Fibroblast of villous mesenchyme (primary cell): ENCODE measurements around the gene PISD. TPM values are rescaled to one million over a fixed set of nuclear protein-coding genes. Genes with fewer than 3 reads are reported as not detected.
A peak's percentile ranks its signal among the peaks of the same experiment; 100 is the strongest.
"Not testable (repeated sequence)": the region's sequence is repeated elsewhere in the genome, so short reads cannot be mapped to it uniquely, and the experiment has no call there.

Experiments
- DNase-seq: peaks from one replicate; pipeline ENCODE4 v3.0.0-alpha.2; 2010; ENCODE audit warnings: low read depth
- H3K4me3 ChIP-seq: 2 replicates; pipeline ENCODE4 v1.5.1; 2011; ENCODE audit warnings: low read depth, mild to moderate bottlenecking, low read length
- total RNA-seq: library from RNA; depleted of rRNA; stranded (reverse); fragments of >200 nt; gene quantifications from 2 replicates; pipeline ENCODE4 v1.2.3, GENCODE V29; 2012
- TF ChIP-seq, protein P1 (sequence below): IDR thresholded peaks from 2 replicates; pipeline ENCODE4 v1.5.1; 2012; ENCODE audit warnings: low read depth, mild to moderate bottlenecking, low read length; ENCODE audit not compliant: insufficient read depth

Gene PISD
- total RNA-seq, 1 donor: 56.6 TPM

DNA sequence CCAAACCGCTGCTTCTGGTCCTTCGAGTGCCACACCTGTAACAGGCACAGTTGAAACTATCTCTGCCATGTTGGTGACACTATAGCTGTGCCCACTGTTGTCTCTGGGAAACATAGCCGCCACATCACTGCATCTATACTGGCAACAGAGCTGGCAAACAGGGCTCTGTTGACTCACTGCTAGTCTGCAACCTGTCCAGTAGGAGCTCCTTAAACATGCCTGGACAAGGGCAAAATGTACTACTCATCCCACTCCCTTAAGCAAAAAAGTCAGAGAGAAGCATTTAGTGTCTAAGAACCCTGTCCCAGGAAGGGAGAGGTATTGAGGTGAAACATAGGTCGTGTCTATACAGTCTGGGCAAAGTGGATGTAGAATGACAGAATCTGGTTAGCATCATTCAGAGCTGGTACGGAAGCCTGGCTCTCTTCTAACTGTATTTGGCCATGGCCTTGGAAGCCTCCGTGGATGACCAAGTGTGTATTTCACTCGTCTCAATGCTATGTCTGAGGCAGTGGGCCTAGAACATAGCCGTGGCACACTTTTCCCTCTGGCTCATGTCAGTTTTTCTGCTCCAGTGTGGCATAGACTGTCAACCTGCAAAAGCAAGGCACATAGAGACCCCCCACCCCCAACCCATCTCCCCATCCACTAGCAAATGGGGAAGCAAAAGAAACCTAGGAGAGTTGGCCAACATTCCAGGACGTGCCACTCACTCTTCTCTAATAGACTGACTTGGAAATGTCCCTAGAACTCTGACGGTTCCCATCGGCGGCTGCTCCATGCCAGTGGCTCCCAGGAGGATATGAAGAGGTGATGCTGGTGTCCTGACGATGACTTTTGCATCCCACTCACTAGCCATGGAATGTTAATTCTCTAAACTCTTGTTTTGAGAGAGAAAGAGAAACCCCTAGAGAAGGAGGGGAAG lies 21.4 kb upstream of the PISD start:
- H3K4me3 ChIP-seq: no peak overlapping the region
- no peak for DNase-seq
- TF ChIP-seq, protein P1, sequence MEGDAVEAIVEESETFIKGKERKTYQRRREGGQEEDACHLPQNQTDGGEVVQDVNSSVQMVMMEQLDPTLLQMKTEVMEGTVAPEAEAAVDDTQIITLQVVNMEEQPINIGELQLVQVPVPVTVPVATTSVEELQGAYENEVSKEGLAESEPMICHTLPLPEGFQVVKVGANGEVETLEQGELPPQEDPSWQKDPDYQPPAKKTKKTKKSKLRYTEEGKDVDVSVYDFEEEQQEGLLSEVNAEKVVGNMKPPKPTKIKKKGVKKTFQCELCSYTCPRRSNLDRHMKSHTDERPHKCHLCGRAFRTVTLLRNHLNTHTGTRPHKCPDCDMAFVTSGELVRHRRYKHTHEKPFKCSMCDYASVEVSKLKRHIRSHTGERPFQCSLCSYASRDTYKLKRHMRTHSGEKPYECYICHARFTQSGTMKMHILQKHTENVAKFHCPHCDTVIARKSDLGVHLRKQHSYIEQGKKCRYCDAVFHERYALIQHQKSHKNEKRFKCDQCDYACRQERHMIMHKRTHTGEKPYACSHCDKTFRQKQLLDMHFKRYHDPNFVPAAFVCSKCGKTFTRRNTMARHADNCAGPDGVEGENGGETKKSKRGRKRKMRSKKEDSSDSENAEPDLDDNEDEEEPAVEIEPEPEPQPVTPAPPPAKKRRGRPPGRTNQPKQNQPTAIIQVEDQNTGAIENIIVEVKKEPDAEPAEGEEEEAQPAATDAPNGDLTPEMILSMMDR: no peak

DNA sequence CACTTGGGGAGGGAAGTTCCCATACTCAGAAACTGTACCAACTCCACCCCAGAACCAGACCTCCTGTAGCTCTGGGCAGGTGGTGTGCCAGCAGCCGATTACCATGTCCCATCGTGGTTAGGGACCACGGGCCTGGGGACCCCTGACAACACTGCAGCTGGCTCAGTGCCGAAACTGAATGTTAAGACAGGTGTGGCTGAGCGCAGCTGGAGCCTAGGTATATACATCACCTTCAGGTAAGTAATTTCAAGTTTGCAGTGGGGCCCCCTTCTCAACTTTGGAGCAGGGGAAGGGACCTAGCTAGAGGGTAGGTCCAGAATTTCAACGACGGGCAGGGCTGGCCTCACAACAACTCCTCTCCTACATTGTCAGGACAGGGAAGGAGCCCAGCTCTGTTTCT lies 20.7 kb upstream of the PISD start:
- no peak overlapping the region for H3K4me3 ChIP-seq
- TF ChIP-seq, protein P1: no peak
- no peak for DNase-seq

DNA sequence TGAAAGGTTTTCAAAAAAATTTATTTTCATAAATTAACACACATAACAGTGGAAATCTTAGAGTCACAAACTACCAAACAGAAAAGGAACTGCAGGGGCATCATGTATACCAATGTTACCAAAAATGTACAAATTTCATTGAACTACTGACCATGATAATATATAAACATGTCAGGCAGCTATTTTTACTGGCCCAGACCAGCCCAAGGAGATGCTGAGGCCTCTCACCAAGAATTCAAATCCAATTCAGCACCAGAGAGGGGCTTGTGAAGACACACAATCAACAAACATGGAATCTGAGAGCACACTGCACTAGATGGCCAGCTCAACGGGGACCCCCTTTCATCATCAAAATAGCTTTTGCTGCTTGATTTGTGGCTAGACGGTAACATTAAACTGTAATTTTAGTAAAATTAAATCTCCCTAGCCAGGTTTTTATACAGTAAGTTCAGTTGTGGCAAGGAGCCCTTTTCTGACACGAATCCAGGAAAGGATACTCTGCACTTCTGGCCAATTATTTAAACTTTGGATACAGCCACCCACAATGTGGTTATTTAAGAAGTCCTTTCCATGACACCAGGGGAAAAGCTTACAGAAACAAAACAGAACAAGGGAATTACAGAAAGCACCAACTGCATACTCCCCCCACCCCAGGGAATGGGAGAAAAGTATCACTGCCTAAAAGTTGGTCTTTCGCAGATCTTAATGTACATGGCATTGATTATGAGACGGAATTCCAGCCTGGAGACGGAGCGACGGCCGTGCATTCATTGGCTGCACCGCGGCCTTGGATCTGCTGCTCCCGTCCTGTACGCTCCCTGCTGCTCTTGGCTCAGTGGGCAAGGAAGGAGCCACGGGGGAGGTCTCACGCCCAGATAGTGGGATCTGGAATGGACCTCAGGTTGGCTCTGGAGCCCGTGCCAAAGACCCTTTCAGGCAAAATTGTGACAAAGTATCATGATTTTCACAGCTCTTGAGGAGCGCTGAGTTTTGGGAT lies 19.6 kb upstream of the PISD start:
- TF ChIP-seq, protein P1: no peak
- no peak for DNase-seq
- H3K4me3 ChIP-seq: no peak overlapping the region

DNA sequence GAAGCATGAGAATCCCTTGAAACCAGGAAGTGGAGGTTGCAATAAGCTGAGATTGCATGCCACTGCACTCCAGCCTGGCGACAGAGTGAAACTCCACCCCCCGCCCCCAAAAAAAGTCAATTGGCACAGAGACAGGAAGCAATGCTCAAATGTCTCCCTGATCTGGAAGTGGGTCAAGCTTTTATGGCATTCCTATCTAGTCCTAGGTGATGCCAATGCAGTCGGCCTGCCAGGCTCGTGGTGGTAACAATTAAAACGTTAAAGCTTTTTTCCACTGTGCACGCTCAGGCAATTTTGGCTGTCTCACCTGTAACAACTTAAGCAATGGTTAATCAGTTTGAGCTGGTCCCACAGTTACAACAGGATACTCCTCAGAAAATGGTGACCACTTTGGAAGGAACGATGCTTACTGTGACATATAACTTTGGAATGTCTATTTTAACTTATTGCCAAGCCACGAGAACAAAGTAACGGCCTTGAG lies 18.9 kb upstream of the PISD start:
- DNase-seq: peak; percentile 52
- H3K4me3 ChIP-seq: no peak overlapping the region
- TF ChIP-seq, protein P1: no peak

DNA sequence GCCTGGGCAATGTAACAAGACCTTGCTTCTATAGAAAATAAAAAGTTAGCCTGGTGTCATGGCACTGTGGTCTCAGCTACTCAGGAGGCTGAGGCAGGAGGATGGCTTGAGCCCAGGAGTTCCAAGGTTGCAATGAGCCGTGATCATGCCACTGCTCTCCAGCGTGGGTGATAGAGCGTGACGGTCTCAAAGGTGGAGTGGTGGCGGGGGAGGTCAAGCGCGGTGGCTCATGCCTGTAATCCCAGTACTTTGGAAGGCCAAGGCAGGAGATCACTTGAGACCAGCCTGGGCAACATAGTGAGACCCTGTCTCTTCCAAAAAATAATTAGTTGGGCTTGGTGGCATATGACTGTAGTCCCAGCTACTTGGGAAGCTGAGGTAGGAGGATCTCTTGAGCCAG lies 16.7 kb upstream of the PISD start:
- DNase-seq: no peak
- TF ChIP-seq, protein P1: no peak
- no peak overlapping the region for H3K4me3 ChIP-seq

DNA sequence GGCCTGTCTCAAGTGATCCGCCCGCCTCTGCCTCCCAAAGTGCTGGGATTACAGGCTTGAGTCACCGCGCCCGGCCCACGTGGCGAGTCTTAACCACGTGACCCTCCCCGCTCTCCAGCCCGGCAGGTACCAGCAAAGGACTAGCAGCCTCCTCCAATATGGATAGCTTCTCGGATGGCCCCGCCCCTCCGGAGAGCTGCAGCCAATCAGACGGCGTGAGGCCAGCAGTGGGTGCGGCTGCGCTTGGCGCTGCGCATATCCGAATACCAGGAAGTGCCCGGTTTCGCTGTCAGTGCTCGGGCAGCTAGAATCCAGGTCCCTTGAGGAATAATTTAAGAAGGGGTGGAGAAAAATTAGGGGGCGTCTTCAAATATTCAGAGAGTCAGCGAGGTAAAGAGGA lies 14.7 kb upstream of the PISD start:
- DNase-seq: peak; percentile 94
- peak overlapping the region; percentile 71 for H3K4me3 ChIP-seq
- TF ChIP-seq, protein P1: no peak

DNA sequence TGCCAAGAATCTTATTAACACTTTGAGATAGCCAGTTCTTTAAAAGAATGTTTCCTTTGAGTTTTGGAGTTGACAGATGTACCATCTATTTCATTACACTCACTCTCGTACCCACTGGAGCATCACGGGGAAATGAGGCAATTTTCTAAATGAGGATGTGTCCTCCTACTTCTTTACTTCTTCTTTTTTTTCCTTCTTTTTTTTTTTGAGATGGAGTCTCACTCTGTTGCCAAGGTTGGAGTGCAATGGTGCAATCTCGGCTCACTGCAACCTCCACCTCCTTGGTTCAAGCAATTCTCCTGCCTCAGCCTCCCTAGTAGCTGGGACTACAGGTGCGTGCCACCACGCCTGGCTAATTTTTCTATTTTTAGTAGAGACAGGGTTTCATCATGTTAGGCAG lies 12.2 kb upstream of the PISD start:
- not testable (repeated sequence) for DNase-seq, H3K4me3 ChIP-seq

DNA sequence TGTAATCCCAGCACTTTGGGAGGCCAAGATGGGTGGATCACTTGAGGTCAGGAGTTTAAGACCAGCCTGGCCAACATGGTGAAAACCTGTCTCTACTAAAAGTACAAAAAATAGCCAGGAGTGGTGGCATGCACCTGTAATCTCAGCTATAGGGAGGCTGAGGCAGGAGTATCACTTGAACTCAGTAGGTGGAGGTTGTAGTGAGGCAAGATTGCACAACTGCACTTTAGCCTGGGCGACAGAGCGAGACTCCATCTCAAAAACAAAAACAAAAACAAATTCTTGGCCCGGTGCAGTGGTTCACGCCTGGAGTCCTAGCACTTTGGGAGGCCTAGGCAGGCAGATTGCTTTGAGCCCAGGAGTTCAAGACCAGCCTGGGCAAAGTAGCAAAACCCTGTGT lies 6.8 kb upstream of the PISD start:
- not testable (repeated sequence) for DNase-seq, H3K4me3 ChIP-seq
